OCI-LY7 (cell line): ENCODE measurements around the gene THTPA. TPM values are rescaled to one million over a fixed set of nuclear protein-coding genes. Genes with fewer than 3 reads are reported as not detected.

Source experiments
- BruUV-seq: library from RNA; stranded (reverse); fragments of 400-500 nt; replicated peaks from 2 replicates; lab custom pipeline; 2021; lab: Mats Ljungman, UMichigan
- CTCF ChIA-PET: fragments of 300-600 bp; sonication (Branson Sonifier 250); formaldehyde crosslinking; loops from one replicate; lab custom pipeline; 2022; ENCODE audit warnings: antibody characterized with exemption; ENCODE audit not compliant: unreplicated experiment; lab: Charles Lee
- POLR2A ChIA-PET: fragments of 300-600 bp; sonication (Branson Sonifier 250); formaldehyde crosslinking; loops from one replicate; lab custom pipeline; 2022; ENCODE audit warnings: antibody characterized with exemption; lab: Charles Lee
- DNase-seq: peaks from one replicate; pipeline ENCODE4 v3.0.0-alpha.2; 2015; ENCODE audit warnings: low spot score
- H2AFZ ChIP-seq: fragments of 200-600 bp; sonication (generic), shearing (Covaris generic); 2 replicates; pipeline ENCODE4 v1.6.1; 2014; ENCODE audit warnings: mild to moderate bottlenecking, antibody characterized with exemption, low read length, moderate library complexity
- H3K27ac ChIP-seq: fragments of 200-600 bp; sonication (generic); 2 replicates; pipeline ENCODE4 v1.5.1; 2014; ENCODE audit warnings: mixed run types, low read depth, mild to moderate bottlenecking, moderate library complexity, low read length, inconsistent platforms; ENCODE audit not compliant: poor library complexity, severe bottlenecking
- H3K36me3 ChIP-seq: fragments of 200-600 bp; sonication (generic); 2 replicates; pipeline ENCODE4 v1.6.1; 2014; ENCODE audit warnings: mild to moderate bottlenecking, antibody characterized with exemption, low read length, moderate library complexity, mixed read lengths; ENCODE audit not compliant: insufficient read depth
- H3K4me1 ChIP-seq: fragments of 200-600 bp; sonication (generic); 2 replicates; pipeline ENCODE4 v1.5.1; 2014; ENCODE audit warnings: mild to moderate bottlenecking, low read length; ENCODE audit not compliant: insufficient read depth, poor library complexity, severe bottlenecking
- H3K4me2 ChIP-seq: fragments of 200-600 bp; sonication (generic); 2 replicates; pipeline ENCODE4 v1.6.1; 2014; ENCODE audit warnings: mild to moderate bottlenecking, low read length
- H3K4me3 ChIP-seq: fragments of 200-600 bp; sonication (generic); 2 replicates; pipeline ENCODE4 v1.5.1; 2014; ENCODE audit warnings: mild to moderate bottlenecking, low read depth, low read length; ENCODE audit not compliant: poor library complexity, severe bottlenecking
- H3K79me2 ChIP-seq: fragments of 200-600 bp; sonication (generic); 2 replicates; pipeline ENCODE4 v1.6.1; 2016; ENCODE audit warnings: low read depth, mild to moderate bottlenecking, low read length, moderate library complexity, mixed read lengths; ENCODE audit not compliant: insufficient read depth
- H3K9me2 ChIP-seq: fragments of 200-600 bp; sonication (generic); 2 replicates; pipeline ENCODE4 v1.6.1; 2016; ENCODE audit warnings: mild to moderate bottlenecking, low read length, mixed read lengths; ENCODE audit not compliant: insufficient read depth
- H3K9me3 ChIP-seq: fragments of 200-600 bp; sonication (generic); 2 replicates; pipeline ENCODE4 v1.6.1; 2014; ENCODE audit warnings: mild to moderate bottlenecking, mixed run types, low read length, mixed read lengths
- H4K20me1 ChIP-seq: fragments of 200-600 bp; sonication (generic); 2 replicates; pipeline ENCODE4 v1.6.1; 2014; ENCODE audit warnings: mild to moderate bottlenecking, antibody characterized with exemption, low read length, moderate library complexity, mixed read lengths; ENCODE audit not compliant: insufficient read depth
- CTCF ChIP-seq: fragments of 200-600 bp; sonication (generic); conservative IDR thresholded peaks from 2 replicates; pipeline ENCODE4 v1.5.1; 2014; ENCODE audit warnings: mild to moderate bottlenecking, antibody characterized with exemption, low read length, moderate library complexity, mixed read lengths
- EZH2phosphoT487 ChIP-seq: fragments of 200-600 bp; sonication (generic); IDR thresholded peaks from 2 replicates; pipeline ENCODE4 v1.6.1; 2018; ENCODE audit warnings: low read depth, borderline replicate concordance, mild to moderate bottlenecking, mixed run types, antibody characterized with exemption, low read length, moderate library complexity, mixed read lengths
- intact Hi-C: fragments of 100-400 bp; cut with micrococcal nuclease; formaldehyde crosslinking; loops from one replicate; pipeline ENCODE4 v1.10.0; 2022; ENCODE audit not compliant: unreplicated experiment
- total RNA-seq, 2 experiments: library from RNA; depleted of rRNA in 1 of 2; stranded (reverse); fragments of >200 nt in 1 of 2; shearing (Covaris generic) in 1 of 2; gene quantifications; 2 replicates each; pipeline ENCODE4 v1.2.3, GENCODE V29; 2014 to 2022

Gene THTPA
- total RNA-seq, 2 experiments from 2014 or later: 15.4 to 28.6 TPM

GRCh38 chr14:23563473-23564180, 7.6 kb downstream of the THTPA start:
- TF ChIP-seq CTCF (no peak), EZH2phosphoT487 (no peak)
- Histone ChIP-seq H3K4me1 (peaks cover 16% of the 10 kb centered on the region), H3K4me2 (no peak overlapping the region), H3K9me3 (no peaks in the 10 kb centered on the region), H3K79me2 (peaks cover 9% of the 10 kb centered on the region; the same call in 1 of the 2 replicates), H3K36me3 (peaks cover 76% of the 10 kb centered on the region), H2AFZ (no peak overlapping the region), H3K27ac (no peak overlapping the region), H3K9me2 (no peaks in the 10 kb centered on the region), H4K20me1 (no peaks in the 10 kb centered on the region; the same call in 1 of the 2 replicates), H3K4me3 (no peak overlapping the region)
- ChIA-PET CTCF (no interaction called here), POLR2A (interaction anchor here (0.6 kb wide), 1 partner anchor 596 kb away, joined by 4 read pairs; no protein-coding TSS in a partner anchor)
- intact Hi-C loops: loop anchor here (10.0 kb wide), 1 partner anchor 801 kb away; the partner anchor contains the start of gene NFATC4
- no TSS peak for BruUV-seq
- DNase-seq: no peak

GRCh38 chr14:23564181-23564812, 8.2 kb downstream of the THTPA start:
- POLR2A ChIA-PET: no interaction called here
- no peak for TF ChIP-seq EZH2phosphoT487
- no peak for TF ChIP-seq CTCF
- no peak overlapping the region for H2AFZ ChIP-seq
- H4K20me1 ChIP-seq: no peaks in the 10 kb centered on the region; the same call in 1 of the 2 replicates
- no peaks in the 10 kb centered on the region for H3K9me2 ChIP-seq
- no peak overlapping the region for H3K4me3 ChIP-seq
- no peak for DNase-seq
- H3K36me3 ChIP-seq: peaks cover 69% of the 10 kb centered on the region
- no peak overlapping the region for H3K27ac ChIP-seq
- H3K4me2 ChIP-seq: no peak overlapping the region
- intact Hi-C loops: loop anchor here (10.0 kb wide), 1 partner anchor 801 kb away; the partner anchor contains the start of gene NFATC4
- H3K79me2 ChIP-seq: peaks cover 9% of the 10 kb centered on the region; the same call in 1 of the 2 replicates
- H3K9me3 ChIP-seq: no peaks in the 10 kb centered on the region
- BruUV-seq: no TSS peak
- CTCF ChIA-PET: no interaction called here
- peaks cover 22% of the 10 kb centered on the region for H3K4me1 ChIP-seq
